ENCODE results near the gene HIVEP1.

GRCh38 chr6:12182676-12183075 is 170.6 kb downstream of the HIVEP1 start:
- TF ChIP-seq FOXM1 (IDR thresholded peaks at IDR 0.05; ENCODE audit: low read depth) (no peak), SMC3 (IDR thresholded peaks at IDR 0.05; ENCODE audit: low read depth, low read length) (no peak), RAD21 (IDR thresholded peaks at IDR 0.05; ENCODE audit: low read length) (no peak), GATA2 (CRISPR knock-in tag; IDR thresholded peaks at IDR 0.05) (no peak)
- TF ChIP-seq, protein P1, sequence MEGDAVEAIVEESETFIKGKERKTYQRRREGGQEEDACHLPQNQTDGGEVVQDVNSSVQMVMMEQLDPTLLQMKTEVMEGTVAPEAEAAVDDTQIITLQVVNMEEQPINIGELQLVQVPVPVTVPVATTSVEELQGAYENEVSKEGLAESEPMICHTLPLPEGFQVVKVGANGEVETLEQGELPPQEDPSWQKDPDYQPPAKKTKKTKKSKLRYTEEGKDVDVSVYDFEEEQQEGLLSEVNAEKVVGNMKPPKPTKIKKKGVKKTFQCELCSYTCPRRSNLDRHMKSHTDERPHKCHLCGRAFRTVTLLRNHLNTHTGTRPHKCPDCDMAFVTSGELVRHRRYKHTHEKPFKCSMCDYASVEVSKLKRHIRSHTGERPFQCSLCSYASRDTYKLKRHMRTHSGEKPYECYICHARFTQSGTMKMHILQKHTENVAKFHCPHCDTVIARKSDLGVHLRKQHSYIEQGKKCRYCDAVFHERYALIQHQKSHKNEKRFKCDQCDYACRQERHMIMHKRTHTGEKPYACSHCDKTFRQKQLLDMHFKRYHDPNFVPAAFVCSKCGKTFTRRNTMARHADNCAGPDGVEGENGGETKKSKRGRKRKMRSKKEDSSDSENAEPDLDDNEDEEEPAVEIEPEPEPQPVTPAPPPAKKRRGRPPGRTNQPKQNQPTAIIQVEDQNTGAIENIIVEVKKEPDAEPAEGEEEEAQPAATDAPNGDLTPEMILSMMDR (IDR thresholded peaks at IDR 0.05): no peak

Data from SK-N-SH (cell line).